ENCODE measurements around the gene CHCHD6.

DNA sequence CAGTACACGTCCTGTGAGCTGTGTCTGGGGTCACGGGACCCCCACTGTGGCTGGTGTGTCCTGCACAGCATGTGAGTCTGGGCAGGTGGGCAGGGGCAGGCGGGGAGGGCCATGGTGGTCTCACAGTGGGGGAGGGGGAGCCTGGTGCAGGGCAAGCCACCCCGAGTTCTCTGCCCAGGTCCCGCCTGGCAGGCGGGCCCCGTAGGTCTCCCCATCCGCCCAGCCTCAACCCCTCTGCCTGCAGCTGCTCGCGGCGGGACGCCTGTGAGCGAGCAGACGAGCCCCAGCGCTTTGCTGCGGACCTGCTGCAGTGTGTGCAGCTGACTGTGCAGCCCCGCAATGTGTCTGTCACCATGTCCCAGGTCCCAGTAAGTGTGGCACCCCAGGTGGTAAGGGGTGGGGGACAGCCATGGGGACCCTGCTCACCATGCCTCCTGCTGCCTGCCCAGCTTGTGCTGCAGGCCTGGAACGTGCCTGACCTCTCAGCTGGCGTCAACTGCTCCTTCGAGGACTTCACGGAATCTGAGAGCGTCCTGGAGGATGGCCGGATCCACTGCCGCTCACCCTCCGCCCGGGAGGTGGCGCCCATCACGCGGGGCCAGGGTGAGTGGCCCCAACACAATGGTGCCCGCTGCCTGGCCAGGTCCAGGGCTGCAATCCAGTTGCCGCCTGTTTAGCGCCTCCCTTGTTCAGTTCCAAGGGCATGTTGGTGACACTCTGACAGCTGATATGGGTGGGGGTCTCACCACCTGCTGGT is 300.8 kb downstream of the CHCHD6 start:
- TF ChIP-seq, protein P1, sequence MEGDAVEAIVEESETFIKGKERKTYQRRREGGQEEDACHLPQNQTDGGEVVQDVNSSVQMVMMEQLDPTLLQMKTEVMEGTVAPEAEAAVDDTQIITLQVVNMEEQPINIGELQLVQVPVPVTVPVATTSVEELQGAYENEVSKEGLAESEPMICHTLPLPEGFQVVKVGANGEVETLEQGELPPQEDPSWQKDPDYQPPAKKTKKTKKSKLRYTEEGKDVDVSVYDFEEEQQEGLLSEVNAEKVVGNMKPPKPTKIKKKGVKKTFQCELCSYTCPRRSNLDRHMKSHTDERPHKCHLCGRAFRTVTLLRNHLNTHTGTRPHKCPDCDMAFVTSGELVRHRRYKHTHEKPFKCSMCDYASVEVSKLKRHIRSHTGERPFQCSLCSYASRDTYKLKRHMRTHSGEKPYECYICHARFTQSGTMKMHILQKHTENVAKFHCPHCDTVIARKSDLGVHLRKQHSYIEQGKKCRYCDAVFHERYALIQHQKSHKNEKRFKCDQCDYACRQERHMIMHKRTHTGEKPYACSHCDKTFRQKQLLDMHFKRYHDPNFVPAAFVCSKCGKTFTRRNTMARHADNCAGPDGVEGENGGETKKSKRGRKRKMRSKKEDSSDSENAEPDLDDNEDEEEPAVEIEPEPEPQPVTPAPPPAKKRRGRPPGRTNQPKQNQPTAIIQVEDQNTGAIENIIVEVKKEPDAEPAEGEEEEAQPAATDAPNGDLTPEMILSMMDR (IDR thresholded peaks at IDR 0.05), result no peak
- no peak for TF ChIP-seq POLR2A (IDR thresholded peaks at IDR 0.05)

Data from right lobe of liver (tissue), 4 donors.